GM21619 (cell line): ENCODE results near the gene SLC8A3.

Source experiments
- ATAC-seq: cut with Tn5 transposase; IDR thresholded peaks from one replicate; pipeline ENCODE4 v1.9.1; 2021; ENCODE audit not compliant: unreplicated experiment

Gene SLC8A3

DNA sequence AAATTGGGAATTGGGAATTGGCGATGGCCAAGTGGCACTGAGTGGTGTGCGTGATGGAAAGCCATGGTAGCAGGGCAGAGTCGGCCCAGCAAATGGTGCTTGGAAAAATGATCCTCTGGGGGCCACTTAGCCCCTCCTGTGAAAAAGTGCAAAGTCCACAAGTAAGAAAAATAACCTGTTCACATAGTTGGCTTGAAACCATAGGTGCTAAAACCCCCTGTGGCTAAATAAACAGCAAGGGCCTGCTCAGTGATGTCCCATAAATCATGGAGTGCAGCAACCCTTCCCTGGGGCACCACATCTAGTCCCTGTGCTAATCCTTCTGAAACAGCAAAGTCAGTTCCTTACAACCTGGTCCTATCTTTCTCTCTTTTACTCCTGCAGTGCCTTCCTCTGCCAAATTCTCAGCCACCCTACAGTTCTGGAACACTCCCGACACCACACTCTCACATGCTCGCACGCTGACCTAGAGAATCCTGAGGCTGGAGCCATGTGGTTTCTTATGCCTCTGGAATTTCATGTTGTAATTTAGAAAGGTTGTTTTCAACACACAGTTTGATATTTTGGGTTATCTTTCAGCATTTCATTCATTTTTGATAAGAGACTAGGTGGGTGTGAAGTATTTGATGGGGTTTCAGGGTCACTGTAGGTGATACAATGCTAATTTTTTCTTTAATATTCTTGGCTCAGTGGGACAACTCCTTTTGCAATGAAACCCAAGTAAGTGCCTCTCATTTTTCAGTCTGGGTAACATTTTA is 186.0 kb downstream of the SLC8A3 start:
- no peak for ATAC-seq

GRCh38 chr14:70000601-70001000 is 188.2 kb downstream of the SLC8A3 start:
- ATAC-seq, result no peak

DNA sequence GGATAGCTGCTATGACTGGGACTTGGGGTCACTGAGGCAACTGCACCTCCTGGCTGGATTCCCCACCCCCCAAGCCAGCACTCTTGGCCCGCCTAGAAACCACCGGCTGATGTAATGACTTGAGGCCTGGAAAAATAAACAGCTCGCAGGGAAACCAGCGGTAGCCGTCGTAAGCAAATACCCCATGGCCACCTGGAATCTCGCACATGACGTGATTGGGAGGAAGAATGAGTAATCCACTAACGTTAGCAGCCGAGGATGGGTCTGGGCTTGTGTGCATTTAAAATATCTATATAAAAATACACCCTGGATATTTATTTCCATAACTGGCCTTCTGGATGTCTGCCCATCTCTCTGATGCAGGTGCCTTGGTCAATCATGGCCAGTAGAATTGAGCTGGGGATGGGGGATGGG is 189.5 kb downstream of the SLC8A3 start:
- no peak for ATAC-seq

- ATAC-seq, result no peak
Measured at GRCh38 chr14:69997849-69998248, 190.9 kb downstream of the SLC8A3 start.

GRCh38 chr14:69996216-69996615 is 192.5 kb downstream of the SLC8A3 start:
- no peak for ATAC-seq
